GM19351 (cell line): Measurements from ENCODE around the gene CMYA5.
"Not testable (repeated sequence)": the region's sequence is repeated elsewhere in the genome, so short reads cannot be mapped to it uniquely, and the experiment has no call there.

Experiments
- ATAC-seq: cut with Tn5 transposase; IDR thresholded peaks from one replicate; pipeline ENCODE4 v1.9.1; 2021; ENCODE audit warnings: mild to moderate bottlenecking, moderate library complexity; ENCODE audit not compliant: unreplicated experiment

Gene CMYA5

GRCh38 chr5:79746642-79747569 is 57.3 kb downstream of the CMYA5 start:
- no peak for ATAC-seq

- ATAC-seq: no peak
Measured at GRCh38 chr5:79750611-79751510, 61.2 kb downstream of the CMYA5 start.

GRCh38 chr5:79753092-79753491 is 63.5 kb downstream of the CMYA5 start:
- ATAC-seq: no peak

GRCh38 chr5:79753877-79754645 is 64.4 kb downstream of the CMYA5 start:
- no peak for ATAC-seq

GRCh38 chr5:79754865-79755555 is 65.4 kb downstream of the CMYA5 start:
- no peak for ATAC-seq

- ATAC-seq: no peak
Measured at GRCh38 chr5:79756076-79756475, 66.4 kb downstream of the CMYA5 start.

- ATAC-seq: no peak
Measured at GRCh38 chr5:79759436-79759835, 69.8 kb downstream of the CMYA5 start.

- no peak for ATAC-seq
Measured at GRCh38 chr5:79759848-79760247, 70.2 kb downstream of the CMYA5 start.

- ATAC-seq: no peak
Measured at GRCh38 chr5:79762929-79763328, 73.3 kb downstream of the CMYA5 start.

GRCh38 chr5:79764147-79764546 is 74.5 kb downstream of the CMYA5 start:
- not testable (repeated sequence) for ATAC-seq

- no peak for ATAC-seq
Measured at GRCh38 chr5:79771387-79771786, 81.8 kb downstream of the CMYA5 start.

GRCh38 chr5:79772651-79773050 is 83.0 kb downstream of the CMYA5 start:
- ATAC-seq: no peak

- ATAC-seq: no peak
Measured at GRCh38 chr5:79773612-79774011, 84.0 kb downstream of the CMYA5 start.

GRCh38 chr5:79774171-79774854 is 84.7 kb downstream of the CMYA5 start:
- ATAC-seq: no peak

GRCh38 chr5:79774855-79775237 is 85.2 kb downstream of the CMYA5 start:
- no peak for ATAC-seq

- ATAC-seq: not testable (repeated sequence)
Measured at GRCh38 chr5:79784741-79785140, 95.1 kb downstream of the CMYA5 start.

GRCh38 chr5:79785983-79786382 is 96.3 kb downstream of the CMYA5 start:
- ATAC-seq: no peak

GRCh38 chr5:79787448-79787847 is 97.8 kb downstream of the CMYA5 start:
- no peak for ATAC-seq

GRCh38 chr5:79791843-79792242 is 102.2 kb downstream of the CMYA5 start:
- ATAC-seq: no peak

- ATAC-seq: no peak
Measured at GRCh38 chr5:79792463-79792862, 102.8 kb downstream of the CMYA5 start.
